RWPE1 (cell line): ENCODE measurements around the gene C7orf33.

Experiments used
- CTCF ChIA-PET: fragments of 350-600 bp; sonication (Branson Sonifier 250); formaldehyde crosslinking; extraction: SDS; loops from one replicate; lab custom pipeline; 2021; lab: Yijun Ruan, JAX
- POLR2A ChIA-PET: fragments of 400-600 bp; formaldehyde crosslinking; extraction: SDS; loops from one replicate; lab custom pipeline; 2020; ENCODE audit warnings: antibody characterized with exemption; ENCODE audit not compliant: low non-redundant PET; lab: Yijun Ruan, JAX
- DNase-seq: peaks from one replicate; pipeline ENCODE4 v3.0.0; 2012; ENCODE audit warnings: low spot score
- H3K27ac ChIP-seq: fragments of 450-650 bp; 2 replicates; pipeline ENCODE4 v1.5.1; 2017
- CTCF ChIP-seq: fragments of 450-650 bp; conservative IDR thresholded peaks from 2 replicates; pipeline ENCODE4 v1.5.1; 2017; ENCODE audit warnings: low read depth, mild to moderate bottlenecking

The C7orf33 gene, protein sequence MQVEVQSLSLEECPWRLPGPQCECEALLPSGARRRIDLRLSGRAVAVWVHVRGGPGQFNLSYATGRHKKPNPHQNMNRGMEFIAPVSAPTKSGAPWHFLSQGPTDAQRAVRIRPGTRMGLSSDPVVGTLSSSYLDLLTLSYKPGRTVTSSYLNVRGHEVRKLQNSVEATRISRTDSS

GRCh38 chr7:148590471-148590870 is at the start of gene C7orf33:
C7orf33 (plus strand) TSS chr7:148590766; CDS start chr7:148590926, 160 bp downstream.
- CTCF ChIA-PET, result no interaction called here
- TF ChIP-seq CTCF, result no peak
- no peak within 1 kb of the TSS for H3K27ac ChIP-seq
- POLR2A ChIA-PET, result no interaction called here
- DNase-seq, result no peak

DNA sequence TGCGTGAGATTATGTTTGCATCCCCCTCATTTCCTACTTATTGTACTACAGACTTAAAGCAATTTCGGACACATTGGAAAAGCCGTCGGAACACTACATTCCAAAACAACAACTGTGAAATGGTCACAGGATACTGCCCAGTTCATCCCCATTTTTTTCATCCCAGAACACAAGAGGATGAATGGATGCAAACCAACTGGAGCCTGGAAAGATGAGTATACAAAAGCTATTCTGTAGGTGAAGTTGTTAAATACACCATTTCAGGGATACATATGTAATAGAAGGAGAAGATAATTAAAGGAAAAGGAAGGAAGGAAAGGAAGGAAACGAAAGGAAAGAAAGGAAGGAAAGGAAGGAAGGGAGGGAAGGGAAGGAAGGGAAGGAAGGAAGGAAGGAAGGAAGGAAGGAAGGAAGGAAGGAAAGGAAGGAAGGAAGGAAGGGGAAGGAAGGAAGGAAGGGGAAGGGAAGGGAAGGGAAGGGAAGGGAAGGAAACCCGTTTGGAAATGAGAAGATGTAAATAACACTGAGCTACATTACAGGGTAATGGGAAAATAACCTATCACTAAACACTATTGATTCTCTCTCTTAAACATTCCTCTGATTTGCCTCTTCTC is 48.6 kb upstream of the C7orf33 start:
- no peak for TF ChIP-seq CTCF
- no peak for DNase-seq
- ChIA-PET POLR2A (no interaction called here), CTCF (no interaction called here)
- no peak overlapping the region for H3K27ac ChIP-seq

DNA sequence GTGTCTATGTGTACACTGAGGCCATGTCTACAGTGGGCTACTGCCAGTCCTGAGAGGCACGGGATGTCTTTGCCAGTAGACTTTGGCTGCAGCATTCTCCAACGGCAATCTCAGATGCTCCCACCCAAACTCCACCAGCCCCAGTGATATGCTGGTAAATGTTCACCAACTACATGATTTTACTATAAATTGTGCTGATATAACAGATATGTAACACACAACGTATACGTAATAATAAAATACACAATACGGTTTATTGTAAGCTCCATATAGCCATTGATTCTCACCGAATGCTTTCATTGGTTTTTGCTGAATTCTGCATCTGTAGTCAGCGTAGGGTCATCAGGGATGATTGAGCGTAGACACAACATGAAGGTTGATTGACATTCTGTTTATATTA is 47.3 kb upstream of the C7orf33 start:
- ChIA-PET POLR2A (no interaction called here), CTCF (no interaction called here)
- TF ChIP-seq CTCF, result no peak
- DNase-seq, result no peak
- H3K27ac ChIP-seq, result no peak overlapping the region

DNA sequence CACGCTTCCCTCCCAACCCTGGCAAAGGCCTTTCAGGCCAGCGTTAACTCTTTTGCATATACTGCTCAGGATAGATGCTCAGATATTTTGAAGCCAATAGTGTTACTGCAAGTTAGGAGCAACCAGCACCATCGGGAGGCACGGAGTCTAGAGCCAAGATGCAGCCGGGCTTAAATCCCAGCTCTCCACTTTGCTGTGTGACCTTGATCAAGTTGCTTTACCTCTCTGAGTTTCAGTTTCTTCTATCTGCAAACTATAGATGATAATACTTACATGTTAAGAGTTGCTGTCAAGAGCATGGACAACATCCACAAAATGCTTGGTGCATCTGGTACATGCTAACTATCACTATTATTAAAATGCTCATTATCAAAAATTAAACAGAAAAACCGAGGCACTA is 45.4 kb upstream of the C7orf33 start:
- ChIA-PET CTCF (no interaction called here), POLR2A (no interaction called here)
- no peak for TF ChIP-seq CTCF
- no peak overlapping the region for H3K27ac ChIP-seq
- no peak for DNase-seq

- H3K27ac ChIP-seq, result no peak overlapping the region
- ChIA-PET CTCF (no interaction called here), POLR2A (no interaction called here)
- DNase-seq, result no peak
- TF ChIP-seq CTCF, result no peak
Measured at GRCh38 chr7:148545932-148546331, 44.6 kb upstream of the C7orf33 start.

DNA sequence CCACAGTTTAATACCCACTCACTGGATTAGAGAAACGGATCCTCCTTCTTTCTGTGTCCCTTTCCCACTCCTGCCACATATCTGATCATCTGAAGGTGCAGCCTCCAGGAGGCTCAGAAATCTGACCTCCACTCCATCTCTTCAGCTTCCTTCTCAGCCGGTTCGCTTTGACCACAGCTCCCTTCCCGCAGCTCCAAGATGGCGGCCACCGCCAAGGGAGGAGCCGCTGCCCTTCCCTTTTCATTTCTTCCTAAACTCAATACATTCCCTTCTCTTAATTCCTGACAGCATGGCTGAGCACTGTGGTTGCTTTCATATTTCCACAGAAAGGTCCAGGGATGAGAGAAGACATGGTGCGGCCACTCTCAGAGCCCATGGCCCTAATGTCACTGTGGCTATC is 43.7 kb upstream of the C7orf33 start:
- TF ChIP-seq CTCF, result no peak
- ChIA-PET POLR2A (no interaction called here), CTCF (no interaction called here)
- no peak for DNase-seq
- H3K27ac ChIP-seq, result no peak overlapping the region
